HepG2 (cell line): ENCODE measurements around the gene TBX10. TPM values are rescaled to one million over a fixed set of nuclear protein-coding genes. Genes with fewer than 3 reads are reported as not detected.
A peak's percentile ranks its signal among the peaks of the same experiment; 100 is the strongest.

Experiments used
- ATF7 ChIP-seq, 2 experiments: fragments of 450-650 bp in 1 of 2; sonication (generic) in 1 of 2; formaldehyde crosslinking in 1 of 2; IDR thresholded peaks; 2 replicates each; pipeline versions ENCODE4 v1.4.0 to v1.6.1; 2016 to 2020; ENCODE audit warnings: antibody characterized with exemption in 1 of 2, mild to moderate bottlenecking in 1 of 2, missing genetic modification reagents in 1 of 2
- BRD4 ChIP-seq: sonication (generic); formaldehyde crosslinking; IDR thresholded peaks from 2 replicates; pipeline ENCODE4 v1.4.0; 2020; ENCODE audit warnings: missing genetic modification reagents
- CSRNP2 ChIP-seq: sonication (generic); formaldehyde crosslinking; conservative IDR thresholded peaks from 2 replicates; pipeline ENCODE4 v1.8.0; 2022; ENCODE audit warnings: low read depth, missing genetic modification reagents
- GPN1 ChIP-seq: sonication (generic); formaldehyde crosslinking; IDR thresholded peaks from 2 replicates; pipeline ENCODE4 v1.5.1; 2020; ENCODE audit warnings: missing genetic modification reagents, borderline replicate concordance
- HCFC1 ChIP-seq: fragments of 150-350 bp; IDR thresholded peaks from 2 replicates; pipeline ENCODE4 v1.6.1; 2014; ENCODE audit warnings: low read depth, low read length
- HMGA1 ChIP-seq: sonication (generic); formaldehyde crosslinking; conservative IDR thresholded peaks from 2 replicates; pipeline ENCODE4 v1.4.0; 2020; ENCODE audit warnings: missing genetic modification reagents
- HNRNPK ChIP-seq: fragments of 200-400 bp; formaldehyde crosslinking; IDR thresholded peaks from 2 replicates; pipeline ENCODE4 v1.6.1; 2018; ENCODE audit warnings: low read length, low read depth, moderate library complexity, mild to moderate bottlenecking; ENCODE audit not compliant: poor library complexity, severe bottlenecking
- MAF1 ChIP-seq: sonication (generic); formaldehyde crosslinking; IDR thresholded peaks from 2 replicates; pipeline ENCODE4 v1.5.0; 2020; ENCODE audit warnings: missing genetic modification reagents, borderline replicate concordance
- MED8 ChIP-seq: sonication (generic); formaldehyde crosslinking; IDR thresholded peaks from 2 replicates; pipeline ENCODE4 v1.8.1; 2023; ENCODE audit warnings: mild to moderate bottlenecking, missing genetic modification reagents; ENCODE audit not compliant: insufficient replicate concordance
- NKX3-1 ChIP-seq: sonication (generic); formaldehyde crosslinking; IDR thresholded peaks from 2 replicates; pipeline ENCODE4 v1.5.0; 2020; ENCODE audit warnings: missing genetic modification reagents
- PCBP1 ChIP-seq: fragments of 200-400 bp; formaldehyde crosslinking; IDR thresholded peaks from 2 replicates; pipeline ENCODE4 v1.6.1; 2017; ENCODE audit warnings: mild to moderate bottlenecking, low read depth, low read length, borderline replicate concordance
- SAFB2 ChIP-seq: sonication (generic); formaldehyde crosslinking; IDR thresholded peaks from 2 replicates; pipeline ENCODE4 v1.5.1; 2020; ENCODE audit warnings: missing genetic modification reagents, low read depth, mild to moderate bottlenecking, borderline replicate concordance
- SMARCE1 ChIP-seq: fragments of 450-650 bp; IDR thresholded peaks from 2 replicates; pipeline ENCODE4 v1.6.1; 2017; ENCODE audit warnings: borderline replicate concordance
- SRY ChIP-seq: sonication (generic); formaldehyde crosslinking; IDR thresholded peaks from 2 replicates; pipeline ENCODE4 v1.8.0; 2022; ENCODE audit warnings: mild to moderate bottlenecking, missing genetic modification reagents
- TEAD3 ChIP-seq: optimal IDR thresholded peaks from 2 replicates; pipeline ENCODE3; 2016; ENCODE audit warnings: borderline replicate concordance
- ZFP1 ChIP-seq: IDR thresholded peaks from 2 replicates; pipeline ENCODE4 v1.6.1; 2016
- ZNF282 ChIP-seq: fragments of 450-650 bp; IDR thresholded peaks from 2 replicates; pipeline ENCODE4 v1.6.1; 2018; ENCODE audit not compliant: partially characterized antibody
- ZNF33A ChIP-seq: sonication (generic); formaldehyde crosslinking; IDR thresholded peaks from 2 replicates; pipeline ENCODE4 v1.5.1; 2020; ENCODE audit warnings: missing genetic modification reagents, mild to moderate bottlenecking, moderate library complexity, borderline replicate concordance
- ZNF552 ChIP-seq: sonication (generic); formaldehyde crosslinking; IDR thresholded peaks from 2 replicates; pipeline ENCODE4 v1.9.0; 2022; ENCODE audit warnings: missing genetic modification reagents, mild to moderate bottlenecking, borderline replicate concordance
- ZNF580 ChIP-seq: IDR thresholded peaks from 2 replicates; pipeline ENCODE4 v1.6.1; 2016; ENCODE audit warnings: low read depth, borderline replicate concordance
- ZNF709 ChIP-seq: sonication (generic); formaldehyde crosslinking; IDR thresholded peaks from 2 replicates; pipeline ENCODE4 v1.5.0; 2020; ENCODE audit warnings: mild to moderate bottlenecking, missing genetic modification reagents
- ZNF724P ChIP-seq: sonication (generic); formaldehyde crosslinking; IDR thresholded peaks from 2 replicates; pipeline ENCODE4 v1.8.0; 2022; ENCODE audit warnings: missing genetic modification reagents, borderline replicate concordance
- ZNF780A ChIP-seq: sonication (generic); formaldehyde crosslinking; IDR thresholded peaks from 2 replicates; pipeline ENCODE4 v1.8.0; 2022; ENCODE audit warnings: mild to moderate bottlenecking, missing genetic modification reagents, moderate library complexity
- polyA plus RNA-seq, 8 experiments: library from polyadenylated mRNA; depleted of rRNA in 3 of 8; stranded (reverse) in 7 of 8; unstranded in 1 of 8; fragments of >200 nt; fragmentation: Illumina TruSeq in 4 of 8; extraction: Trizol in 4 of 8; gene quantifications; 2 replicates each; pipeline versions ENCODE4 v1.2.1 to v1.2.3, GENCODE V29; 2011 to 2016; ENCODE audit warnings: low read depth in 4 of 8, missing spikeins in 1 of 8, mixed read lengths in 1 of 8; ENCODE audit not compliant: insufficient read depth in 1 of 8
- total RNA-seq, 5 experiments: library from RNA; depleted of rRNA; stranded (reverse); fragments of >200 nt; fragmentation: Illumina TruSeq; extraction: Trizol; gene quantifications; 2 replicates each; pipeline ENCODE4 v1.2.3, GENCODE V29; 2016; ENCODE audit warnings: low read depth in 1 of 5
- TF ChIP-seq, protein P1 (sequence below): sonication (generic); formaldehyde crosslinking; conservative IDR thresholded peaks from 2 replicates; pipeline ENCODE4 v1.8.1; 2023; ENCODE audit warnings: missing genetic modification reagents
- TF ChIP-seq, protein P2 (sequence below): sonication (generic); formaldehyde crosslinking; IDR thresholded peaks from 2 replicates; pipeline ENCODE4 v1.8.0; 2022; ENCODE audit warnings: missing genetic modification reagents, mild to moderate bottlenecking, moderate library complexity, borderline replicate concordance

Gene TBX10
- total and polyA plus RNA-seq, 2 of the 13 experiments (the other 11 are each of a cell fraction or from before 2014, with no cell fraction given) = 0.27 to 1.7 TPM

- TF ChIP-seq ATF7 (IDR thresholded peaks at IDR 0.05) (no peak), ATF7 (CRISPR knock-in tag; IDR thresholded peaks at IDR 0.05) (peak; percentile 56; the same call in 1 of the 2 replicates), ZFP1 (0 out of 2 replicates have a peak, but pooled peaks have one; percentile 37), PCBP1 (no peak), SAFB2 (CRISPR knock-in tag) (peak; percentile 91), ZNF709 (CRISPR knock-in tag) (no peak), ZNF724P (no peak), CSRNP2 (CRISPR knock-in tag) (no peak), MED8 (no peak), ZNF580 (CRISPR knock-in tag) (no peak), ZNF552 (CRISPR knock-in tag) (no peak), HCFC1 (no peak), ZNF780A (CRISPR knock-in tag) (no peak), SRY (CRISPR knock-in tag) (peak; percentile 67), ZNF282 (no peak), SMARCE1 (no peak), NKX3-1 (CRISPR knock-in tag) (peak; percentile 65; the same call in 1 of the 2 replicates), BRD4 (no peak), ZNF33A (CRISPR knock-in tag) (no peak), GPN1 (CRISPR knock-in tag) (no peak), HMGA1 (CRISPR knock-in tag) (no peak), MAF1 (CRISPR knock-in tag) (0 out of 2 replicates have a peak, but pooled peaks have one; percentile 34), HNRNPK (no peak), TEAD3 (no peak)
- TF ChIP-seq, protein P1, sequence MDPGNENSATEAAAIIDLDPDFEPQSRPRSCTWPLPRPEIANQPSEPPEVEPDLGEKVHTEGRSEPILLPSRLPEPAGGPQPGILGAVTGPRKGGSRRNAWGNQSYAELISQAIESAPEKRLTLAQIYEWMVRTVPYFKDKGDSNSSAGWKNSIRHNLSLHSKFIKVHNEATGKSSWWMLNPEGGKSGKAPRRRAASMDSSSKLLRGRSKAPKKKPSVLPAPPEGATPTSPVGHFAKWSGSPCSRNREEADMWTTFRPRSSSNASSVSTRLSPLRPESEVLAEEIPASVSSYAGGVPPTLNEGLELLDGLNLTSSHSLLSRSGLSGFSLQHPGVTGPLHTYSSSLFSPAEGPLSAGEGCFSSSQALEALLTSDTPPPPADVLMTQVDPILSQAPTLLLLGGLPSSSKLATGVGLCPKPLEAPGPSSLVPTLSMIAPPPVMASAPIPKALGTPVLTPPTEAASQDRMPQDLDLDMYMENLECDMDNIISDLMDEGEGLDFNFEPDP (CRISPR knock-in tag) = no peak
- TF ChIP-seq, protein P2, sequence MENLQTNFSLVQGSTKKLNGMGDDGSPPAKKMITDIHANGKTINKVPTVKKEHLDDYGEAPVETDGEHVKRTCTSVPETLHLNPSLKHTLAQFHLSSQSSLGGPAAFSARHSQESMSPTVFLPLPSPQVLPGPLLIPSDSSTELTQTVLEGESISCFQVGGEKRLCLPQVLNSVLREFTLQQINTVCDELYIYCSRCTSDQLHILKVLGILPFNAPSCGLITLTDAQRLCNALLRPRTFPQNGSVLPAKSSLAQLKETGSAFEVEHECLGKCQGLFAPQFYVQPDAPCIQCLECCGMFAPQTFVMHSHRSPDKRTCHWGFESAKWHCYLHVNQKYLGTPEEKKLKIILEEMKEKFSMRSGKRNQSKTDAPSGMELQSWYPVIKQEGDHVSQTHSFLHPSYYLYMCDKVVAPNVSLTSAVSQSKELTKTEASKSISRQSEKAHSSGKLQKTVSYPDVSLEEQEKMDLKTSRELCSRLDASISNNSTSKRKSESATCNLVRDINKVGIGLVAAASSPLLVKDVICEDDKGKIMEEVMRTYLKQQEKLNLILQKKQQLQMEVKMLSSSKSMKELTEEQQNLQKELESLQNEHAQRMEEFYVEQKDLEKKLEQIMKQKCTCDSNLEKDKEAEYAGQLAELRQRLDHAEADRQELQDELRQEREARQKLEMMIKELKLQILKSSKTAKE = no peak
These were observed 10.0 kb downstream of the TBX10 start, which contains the start of gene NUDT8 (continued) for GRCh38 chr11:67629386-67630227.
